Stimulated activated CD8-positive, alpha-beta memory T cell treated with anti-CD3 and anti-CD28 coated beads, Interleukin-2, amount 100 ng/mL, for 1 hour (primary cell): Measurements from ENCODE around the gene VWC2.

Source experiments
- DNase-seq, 2 donors: peaks; one replicate each; pipeline ENCODE4 v3.0.0-alpha.2; 2020; ENCODE audit warnings: low read depth in 2 of 2

VWC2 gene

GRCh38 chr7:49937608-49938007, 164.2 kb downstream of the VWC2 start:
- no peak for DNase-seq
